AG04450 (cell line): ENCODE measurements around the gene ADGRG3. TPM values are rescaled to one million over a fixed set of nuclear protein-coding genes. Genes with fewer than 3 reads are reported as not detected.

ENCODE experiments used
- CTCF ChIA-PET: fragments of 300-600, 350-600 bp; formaldehyde crosslinking; extraction: SDS; loops from one replicate; lab custom pipeline; 2022; ENCODE audit warnings: antibody characterized with exemption, inconsistent platforms; lab: Charles Lee
- POLR2A ChIA-PET: fragments of 350-600 bp; formaldehyde crosslinking; extraction: SDS; loops from one replicate; lab custom pipeline; 2021; ENCODE audit warnings: antibody characterized with exemption, inconsistent platforms; lab: Yijun Ruan, JAX
- DNase-seq: peaks from one replicate; pipeline ENCODE4 v3.0.0-alpha.2; 2011; ENCODE audit warnings: low read depth, low spot score
- H3K27ac ChIP-seq: one replicate; pipeline ENCODE4 v1.5.1; 2012; ENCODE audit warnings: low read depth, low read length, control low read depth
- H3K27me3 ChIP-seq: one replicate; pipeline ENCODE4 v1.6.0; 2012; ENCODE audit warnings: low read length; ENCODE audit not compliant: control insufficient read depth, insufficient read depth
- H3K4me3 ChIP-seq: 2 replicates; pipeline ENCODE4 v1.5.1; 2011; ENCODE audit warnings: mild to moderate bottlenecking, low read depth, low read length, control low read depth
- H3K9me3 ChIP-seq: 2 replicates; pipeline ENCODE4 v1.5.1; 2012; ENCODE audit warnings: low read length; ENCODE audit not compliant: control insufficient read depth, insufficient read depth
- polyA plus RNA-seq: library from polyadenylated mRNA; depleted of rRNA; stranded (reverse); fragments of >200 nt; gene quantifications from 2 replicates; pipeline ENCODE4 v1.2.3, GENCODE V29; 2011
- TF ChIP-seq, protein P1 (sequence below): IDR thresholded peaks from 2 replicates; pipeline ENCODE4 v1.5.1; 2011; ENCODE audit warnings: low read depth, low read length, control low read depth, inconsistent platforms

ADGRG3 gene
- polyA plus RNA-seq, 1 experiment: not detected

DNA sequence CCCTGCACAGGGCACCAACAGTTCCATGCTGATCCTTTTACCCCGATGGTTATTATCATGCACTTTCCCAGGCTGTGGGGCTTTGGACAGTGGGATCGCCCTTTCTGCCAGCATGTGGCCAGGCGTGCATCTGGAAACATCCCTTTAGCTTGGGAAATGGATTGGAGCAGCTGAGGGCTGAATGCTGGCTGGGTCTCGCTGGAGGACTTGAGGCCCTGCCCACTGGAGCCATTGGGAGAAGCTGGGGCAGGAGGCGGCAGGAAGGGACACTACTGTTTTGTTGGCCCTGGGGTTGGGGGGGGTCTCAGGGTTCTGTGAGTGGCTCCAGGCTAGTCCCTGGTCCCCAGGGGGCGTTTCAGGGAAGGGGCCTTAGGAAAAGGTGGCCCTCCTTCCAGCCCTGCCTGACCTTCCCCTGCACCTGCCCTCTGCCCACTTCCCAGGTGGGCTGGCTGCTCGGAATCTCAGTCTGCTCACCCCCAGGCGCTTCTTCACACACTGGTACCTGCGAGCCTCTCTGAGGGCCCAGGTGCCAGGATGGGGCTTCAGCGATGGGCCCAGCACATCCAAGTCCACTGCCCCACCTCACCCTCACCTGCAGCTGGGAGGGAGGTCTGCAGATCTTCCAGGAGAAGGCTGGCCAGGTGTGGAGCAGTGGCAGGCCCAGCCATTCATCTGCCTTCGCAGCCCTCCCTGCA lies 1.6 kb upstream of the ADGRG3 start:
- no peak for DNase-seq
- no peak overlapping the region for H3K27ac ChIP-seq
- no peak overlapping the region for H3K4me3 ChIP-seq
- H3K9me3 ChIP-seq: no peaks in the 10 kb centered on the region; the same call in 1 of the 2 replicates
- H3K27me3 ChIP-seq: peaks cover 19% of the 10 kb centered on the region
- ChIA-PET POLR2A (no interaction called here), CTCF (no interaction called here)
- TF ChIP-seq, protein P1, sequence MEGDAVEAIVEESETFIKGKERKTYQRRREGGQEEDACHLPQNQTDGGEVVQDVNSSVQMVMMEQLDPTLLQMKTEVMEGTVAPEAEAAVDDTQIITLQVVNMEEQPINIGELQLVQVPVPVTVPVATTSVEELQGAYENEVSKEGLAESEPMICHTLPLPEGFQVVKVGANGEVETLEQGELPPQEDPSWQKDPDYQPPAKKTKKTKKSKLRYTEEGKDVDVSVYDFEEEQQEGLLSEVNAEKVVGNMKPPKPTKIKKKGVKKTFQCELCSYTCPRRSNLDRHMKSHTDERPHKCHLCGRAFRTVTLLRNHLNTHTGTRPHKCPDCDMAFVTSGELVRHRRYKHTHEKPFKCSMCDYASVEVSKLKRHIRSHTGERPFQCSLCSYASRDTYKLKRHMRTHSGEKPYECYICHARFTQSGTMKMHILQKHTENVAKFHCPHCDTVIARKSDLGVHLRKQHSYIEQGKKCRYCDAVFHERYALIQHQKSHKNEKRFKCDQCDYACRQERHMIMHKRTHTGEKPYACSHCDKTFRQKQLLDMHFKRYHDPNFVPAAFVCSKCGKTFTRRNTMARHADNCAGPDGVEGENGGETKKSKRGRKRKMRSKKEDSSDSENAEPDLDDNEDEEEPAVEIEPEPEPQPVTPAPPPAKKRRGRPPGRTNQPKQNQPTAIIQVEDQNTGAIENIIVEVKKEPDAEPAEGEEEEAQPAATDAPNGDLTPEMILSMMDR: no peak

DNA sequence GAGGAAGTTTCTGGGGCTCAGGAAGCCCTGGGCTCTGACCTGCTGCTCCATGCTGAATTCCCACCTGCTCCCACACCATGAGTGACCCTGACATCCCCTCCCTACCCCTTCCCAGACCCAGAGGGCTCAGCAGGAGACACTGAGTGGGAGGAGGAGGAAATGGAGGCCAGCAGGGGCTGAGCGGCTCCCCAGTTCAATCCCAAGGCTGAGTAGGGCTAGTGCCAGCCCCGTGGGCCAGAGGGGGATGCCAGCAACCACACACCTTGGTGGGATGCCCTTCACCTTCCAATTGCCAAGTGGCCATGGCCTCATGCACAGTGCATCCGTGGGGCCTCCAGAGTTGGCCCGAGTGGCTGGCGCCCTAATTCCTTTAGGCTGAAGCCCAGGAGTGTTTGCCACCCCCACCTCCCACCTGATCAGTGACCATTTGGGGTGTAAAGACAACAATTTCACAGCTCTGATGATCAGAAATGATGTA lies 1.0 kb upstream of the ADGRG3 start:
- Histone ChIP-seq H3K9me3 (no peaks in the 10 kb centered on the region), H3K4me3 (no peak overlapping the region), H3K27me3 (peaks cover 19% of the 10 kb centered on the region), H3K27ac (no peak overlapping the region)
- ChIA-PET CTCF (no interaction called here), POLR2A (no interaction called here)
- TF ChIP-seq, protein P1: no peak
- no peak for DNase-seq

DNA sequence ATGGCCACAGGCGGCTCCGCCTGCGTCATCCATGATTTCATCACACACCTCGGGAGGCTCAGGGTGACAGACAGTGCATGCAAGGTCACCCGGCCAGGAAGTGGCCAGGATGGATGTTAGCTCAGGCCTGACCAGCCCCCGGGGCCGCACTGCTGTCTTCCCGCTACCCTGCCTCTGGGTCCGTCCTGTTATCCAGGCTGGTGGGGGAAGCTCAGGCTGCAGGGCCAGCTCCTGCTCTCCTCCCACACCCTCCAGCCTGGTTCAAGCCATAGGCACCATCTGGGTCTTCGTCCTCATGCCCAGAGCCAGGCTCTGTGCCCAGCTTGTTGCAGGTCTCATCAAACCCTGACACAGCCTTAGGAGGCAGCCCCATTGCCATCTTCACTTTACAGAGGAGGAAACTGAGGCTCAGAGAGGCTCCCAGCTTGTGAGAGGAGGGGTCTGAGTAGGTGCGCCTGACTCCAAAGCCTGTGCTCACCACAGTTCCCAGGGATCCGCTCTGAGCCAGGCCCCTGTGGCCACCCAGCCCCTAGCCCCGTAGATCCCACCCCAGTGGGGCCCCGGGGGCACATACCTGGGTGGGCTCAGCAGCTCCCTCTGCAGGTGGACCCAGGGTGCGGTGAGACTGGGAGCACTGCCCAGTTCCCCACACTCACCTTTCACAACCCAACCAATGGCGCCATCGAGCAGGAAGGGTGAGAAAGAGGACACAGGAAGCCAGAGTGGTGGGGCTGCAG lies 412 bp upstream of the ADGRG3 start:
- ChIA-PET CTCF (no interaction called here), POLR2A (no interaction called here)
- Histone ChIP-seq H3K27me3 (peaks cover 23% of the 10 kb centered on the region), H3K27ac (no peak overlapping the region), H3K4me3 (no peak overlapping the region), H3K9me3 (no peaks in the 10 kb centered on the region)
- no peak for DNase-seq
- TF ChIP-seq, protein P1: no peak

DNA sequence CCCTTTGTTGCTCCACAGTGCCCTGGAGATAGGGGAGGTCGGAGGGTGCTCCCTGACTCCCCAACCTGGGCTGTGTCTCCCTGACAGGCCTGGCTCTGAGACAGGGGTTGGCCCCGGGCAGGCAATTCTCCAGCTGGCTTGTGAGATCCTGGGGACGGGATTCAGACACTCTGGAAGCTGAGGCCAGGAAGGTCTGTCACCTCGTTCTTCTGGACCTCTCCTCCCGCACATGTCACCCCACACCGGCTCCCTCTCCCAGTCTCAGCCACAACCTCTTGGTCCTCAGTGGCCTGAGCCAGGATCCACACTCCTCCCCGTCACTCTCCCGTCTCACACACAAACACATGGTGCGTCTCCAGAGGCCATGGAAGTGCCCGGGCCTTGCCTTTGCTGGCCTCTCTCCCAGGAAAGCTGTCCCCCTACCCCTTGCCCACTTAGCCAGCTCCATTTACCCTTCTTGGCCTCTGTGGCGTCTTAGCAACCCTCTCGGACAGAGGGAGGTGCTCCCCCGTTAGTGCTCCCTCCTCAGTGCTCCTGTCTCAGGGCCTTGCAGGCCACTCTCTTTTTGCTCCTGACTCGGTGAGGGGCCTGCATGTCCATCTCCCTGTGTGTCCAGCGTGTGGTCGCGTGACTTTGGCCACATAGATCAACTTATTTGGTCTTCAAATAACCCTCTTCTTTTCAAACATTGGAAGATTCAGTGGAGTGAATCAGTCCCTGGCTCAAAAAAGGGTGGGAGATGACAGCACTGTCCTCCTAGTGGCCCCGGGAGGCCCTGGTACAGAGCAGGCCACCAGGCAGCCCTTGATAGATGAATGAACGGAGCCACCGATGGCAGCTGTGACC lies 747 bp downstream of the ADGRG3 start:
- no peak overlapping the region for H3K27ac ChIP-seq
- no peaks in the 10 kb centered on the region for H3K9me3 ChIP-seq
- ChIA-PET CTCF (no interaction called here), POLR2A (no interaction called here)
- DNase-seq: no peak
- no peak overlapping the region for H3K4me3 ChIP-seq
- TF ChIP-seq, protein P1: no peak
- H3K27me3 ChIP-seq: peaks cover 34% of the 10 kb centered on the region
